Activated B cell treated with CpG ODN at 0.5 μM for 24 hours (primary cell): Measurements from ENCODE around the gene TMEM218. TPM values are rescaled to one million over a fixed set of nuclear protein-coding genes. Genes with fewer than 3 reads are reported as not detected.

Experiments
- ATAC-seq: fragments of 200-7000 bp; cut with Tn5 transposase; one replicate; pipeline ENCODE4 v1.10.0; 2021; ENCODE audit warnings: low read depth, mild to moderate bottlenecking, moderate library complexity
- CTCF ChIA-PET: fragments of 350-600 bp; sonication (Branson Sonifier 250); formaldehyde crosslinking; loops from one replicate; lab custom pipeline; 2021; ENCODE audit warnings: antibody characterized with exemption; lab: Charles Lee
- POLR2A ChIA-PET: fragments of 350-600 bp; sonication (Branson Sonifier 250); formaldehyde crosslinking; loops from one replicate; lab custom pipeline; 2021; ENCODE audit warnings: antibody characterized with exemption; lab: Charles Lee
- DNase-seq: peaks from one replicate; pipeline ENCODE4 v3.0.0; 2022
- H3K27ac Mint-ChIP-seq: one replicate; pipeline ENCODE4 v1.8.0; 2020; ENCODE audit warnings: mixed read lengths
- H3K27me3 Mint-ChIP-seq: one replicate; pipeline ENCODE4 v1.8.0; 2021; ENCODE audit warnings: mixed read lengths
- H3K36me3 Mint-ChIP-seq: one replicate; pipeline ENCODE4 v1.8.0; 2021; ENCODE audit warnings: low read depth, mixed read lengths
- H3K4me1 Mint-ChIP-seq: one replicate; pipeline ENCODE4 v1.8.0; 2021; ENCODE audit warnings: mixed read lengths
- H3K4me3 Mint-ChIP-seq: one replicate; pipeline ENCODE4 v1.8.0; 2020; ENCODE audit warnings: mild to moderate bottlenecking, mixed read lengths
- H3K9me3 Mint-ChIP-seq: one replicate; pipeline ENCODE4 v1.8.0; 2020; ENCODE audit warnings: mixed read lengths
- CTCF ChIP-seq: fragments of 200-600 bp; IDR thresholded peaks from one replicate; pipeline ENCODE4 v1.8.0; 2022; ENCODE audit warnings: antibody characterized with exemption, mild to moderate bottlenecking
- intact Hi-C: fragments of 100-400 bp; cut with micrococcal nuclease; formaldehyde crosslinking; loops from one replicate; pipeline ENCODE4 v1.15.1; 2024
- total RNA-seq: library from RNA; stranded (reverse); gene quantifications from 2 replicates; pipeline ENCODE4 v1.2.3, GENCODE V29; 2022

TMEM218 gene
- total RNA-seq, 1 donor from 2014 or later: 18.8 TPM

- CTCF ChIA-PET: no interaction called here
- H3K27ac Mint-ChIP-seq: no peak overlapping the region
- intact Hi-C loops: no loop called here
Observed at GRCh38 chr11:125081098-125081798, 30.2 kb downstream of the TMEM218 start.

GRCh38 chr11:125080531-125080911 lies 30.9 kb downstream of the TMEM218 start:
- intact Hi-C loops: no loop called here
- Mint-ChIP-seq H3K36me3 (peaks cover 9% of the 10 kb centered on the region), H3K27me3 (no peaks in the 10 kb centered on the region), H3K27ac (no peak overlapping the region), H3K4me1 (no peaks in the 10 kb centered on the region), H3K9me3 (no peaks in the 10 kb centered on the region), H3K4me3 (no peak overlapping the region)
- CTCF ChIA-PET: no interaction called here
- ATAC-seq (no peak), DNase-seq (no peak)
- TF ChIP-seq CTCF: no peak
- POLR2A ChIA-PET: no interaction called here

More at GRCh38 chr11:125081098-125081798, 30.2 kb downstream of the TMEM218 start:
- DNase-seq (no peak), ATAC-seq (no peak)
- POLR2A ChIA-PET: no interaction called here
- TF ChIP-seq CTCF: no peak
- H3K4me1 Mint-ChIP-seq: no peaks in the 10 kb centered on the region
- H3K9me3 Mint-ChIP-seq: no peaks in the 10 kb centered on the region
- peaks cover 13% of the 10 kb centered on the region for H3K36me3 Mint-ChIP-seq
- H3K27me3 Mint-ChIP-seq: no peaks in the 10 kb centered on the region
- no peak overlapping the region for H3K4me3 Mint-ChIP-seq

- Mint-ChIP-seq H3K27ac (no peak overlapping the region), H3K4me3 (no peak overlapping the region), H3K9me3 (no peaks in the 10 kb centered on the region), H3K4me1 (no peaks in the 10 kb centered on the region), H3K27me3 (no peaks in the 10 kb centered on the region), H3K36me3 (peaks cover 6% of the 10 kb centered on the region)
- ChIA-PET CTCF (no interaction called here), POLR2A (no interaction called here)
- DNase-seq: no peak
- no peak for TF ChIP-seq CTCF
- no peak for ATAC-seq
- intact Hi-C loops: loop anchor here (10.0 kb wide), 1 partner anchor 455 kb away; the partner anchor contains the start of gene TBRG1
Observed at GRCh38 chr11:125079878-125080530, 31.4 kb downstream of the TMEM218 start.

GRCh38 chr11:125079151-125079877 lies 32.1 kb downstream of the TMEM218 start:
- Mint-ChIP-seq H3K36me3 (peaks cover 5% of the 10 kb centered on the region), H3K9me3 (no peaks in the 10 kb centered on the region), H3K27me3 (no peaks in the 10 kb centered on the region), H3K4me3 (no peak overlapping the region), H3K4me1 (peaks cover 5% of the 10 kb centered on the region), H3K27ac (no peak overlapping the region)
- ATAC-seq (no peak), DNase-seq (no peak)
- ChIA-PET POLR2A (no interaction called here), CTCF (interaction anchor here (0.6 kb wide), 1 partner anchor 11 kb away, joined by 3 read pairs; no protein-coding TSS in a partner anchor)
- no peak for TF ChIP-seq CTCF
- intact Hi-C loops: loop anchor here (10.0 kb wide), 1 partner anchor 455 kb away; the partner anchor contains the start of gene TBRG1
